HuH-7.5 (cell line): Measurements from ENCODE around the gene GOLGA6C.
"Not testable (repeated sequence)": the region's sequence is repeated elsewhere in the genome, so short reads cannot be mapped to it uniquely, and the experiment has no call there.

ENCODE experiments used
- DNase-seq: peaks from one replicate; pipeline ENCODE4 v3.0.0; 2011; ENCODE audit warnings: low spot score

The GOLGA6C gene

DNA sequence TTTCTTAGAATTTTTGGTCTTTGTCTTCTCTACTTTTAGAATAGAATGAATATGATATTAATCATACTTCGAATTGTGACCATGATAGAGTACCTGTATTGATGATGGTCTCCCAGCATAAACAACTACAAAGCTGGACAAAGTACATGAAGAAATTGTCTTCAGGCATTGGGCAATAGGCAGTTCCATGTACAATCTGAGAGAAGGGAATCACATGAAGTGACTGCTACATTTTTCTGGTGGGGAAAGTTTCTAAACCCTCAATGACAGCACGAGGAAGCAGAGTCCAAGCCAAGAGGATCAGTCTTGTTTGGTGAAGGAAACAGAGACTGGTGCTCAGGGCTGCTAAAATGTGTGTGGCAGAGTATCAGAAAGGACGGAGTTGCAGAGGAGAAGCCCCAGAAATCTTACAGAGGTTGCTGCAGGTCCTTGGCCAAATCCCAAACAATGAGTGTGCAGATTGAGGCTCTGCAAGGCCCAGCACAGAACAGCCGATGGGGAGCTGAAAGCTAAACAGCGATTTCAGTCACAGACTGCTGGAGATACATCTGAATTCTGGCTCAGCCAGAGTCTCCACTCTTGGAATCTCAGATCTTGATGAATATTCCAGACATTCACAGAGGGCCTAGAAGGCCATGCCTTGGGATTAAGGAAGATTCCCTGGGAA is 61.2 kb downstream of the GOLGA6C start:
- not testable (repeated sequence) for DNase-seq
